DOHH2 (cell line): Measurements from ENCODE around the gene LCK.

Source experiments
- H3F3A ChIP-seq: fragments of 200-600 bp; sonication (generic), shearing (Covaris generic); 2 replicates; pipeline ENCODE4 v1.6.0; 2016; ENCODE audit warnings: antibody characterized with exemption, mild to moderate bottlenecking; ENCODE audit not compliant: control insufficient read depth, insufficient read depth
- H3K27ac ChIP-seq: fragments of 200-600 bp; sonication (generic); 2 replicates; pipeline ENCODE4 v1.5.1; 2014; ENCODE audit warnings: low read depth, mild to moderate bottlenecking, low read length, moderate library complexity
- H3K27me3 ChIP-seq: fragments of 200-600 bp; sonication (generic); 2 replicates; pipeline ENCODE4 v1.6.1; 2014; ENCODE audit warnings: mild to moderate bottlenecking, low read length, mixed read lengths; ENCODE audit not compliant: control insufficient read depth
- H3K36me3 ChIP-seq: fragments of 200-600 bp; sonication (generic); 2 replicates; pipeline ENCODE4 v1.6.1; 2014; ENCODE audit warnings: mild to moderate bottlenecking, low read length, moderate library complexity, mixed read lengths; ENCODE audit not compliant: control insufficient read depth
- H3K4me1 ChIP-seq: fragments of 200-600 bp; sonication (generic); 2 replicates; pipeline ENCODE4 v1.6.1; 2014; ENCODE audit warnings: mild to moderate bottlenecking, low read length, mixed read lengths; ENCODE audit not compliant: control insufficient read depth
- H3K4me2 ChIP-seq: fragments of 200-600 bp; sonication (generic); 2 replicates; pipeline ENCODE4 v1.6.0; 2014; ENCODE audit warnings: mild to moderate bottlenecking, low read length, moderate library complexity
- H3K4me3 ChIP-seq: fragments of 200-600 bp; sonication (generic); 2 replicates; pipeline ENCODE4 v1.5.1; 2014; ENCODE audit warnings: mild to moderate bottlenecking, low read length, mixed read lengths
- H3K79me2 ChIP-seq: fragments of 200-600 bp; sonication (generic); 2 replicates; pipeline ENCODE4 v1.6.1; 2014; ENCODE audit warnings: mild to moderate bottlenecking, low read length, mixed read lengths; ENCODE audit not compliant: control insufficient read depth
- H3K9me2 ChIP-seq: fragments of 200-600 bp; sonication (generic); replicated peaks from 2 replicates; pipeline ENCODE4 v1.6.1; 2014; ENCODE audit warnings: mild to moderate bottlenecking, low read length, mixed read lengths; ENCODE audit not compliant: control insufficient read depth
- H3K9me3 ChIP-seq: fragments of 200-600 bp; sonication (generic); 2 replicates; pipeline ENCODE4 v1.6.1; 2014; ENCODE audit warnings: antibody characterized with exemption, low read length, mixed read lengths; ENCODE audit not compliant: control insufficient read depth, insufficient read depth
- H4K20me1 ChIP-seq: fragments of 200-600 bp; sonication (generic); 2 replicates; pipeline ENCODE4 v1.6.0; 2014; ENCODE audit warnings: low read depth, mild to moderate bottlenecking, antibody characterized with exemption, low read length, moderate library complexity; ENCODE audit not compliant: control insufficient read depth, insufficient read depth
- EZH2phosphoT487 ChIP-seq: fragments of 200-600 bp; sonication (generic); IDR thresholded peaks from 2 replicates; pipeline ENCODE4 v1.6.1; 2017; ENCODE audit warnings: borderline replicate concordance, mild to moderate bottlenecking, antibody characterized with exemption, low read length, moderate library complexity, mixed read lengths
- TF ChIP-seq, protein P1 (sequence below): fragments of 200-600 bp; sonication (generic); IDR thresholded peaks from one replicate; pipeline ENCODE4 v1.5.1; 2014; ENCODE audit warnings: antibody characterized with exemption, mild to moderate bottlenecking, low read depth, low read length; ENCODE audit not compliant: poor library complexity, severe bottlenecking

Gene LCK

DNA sequence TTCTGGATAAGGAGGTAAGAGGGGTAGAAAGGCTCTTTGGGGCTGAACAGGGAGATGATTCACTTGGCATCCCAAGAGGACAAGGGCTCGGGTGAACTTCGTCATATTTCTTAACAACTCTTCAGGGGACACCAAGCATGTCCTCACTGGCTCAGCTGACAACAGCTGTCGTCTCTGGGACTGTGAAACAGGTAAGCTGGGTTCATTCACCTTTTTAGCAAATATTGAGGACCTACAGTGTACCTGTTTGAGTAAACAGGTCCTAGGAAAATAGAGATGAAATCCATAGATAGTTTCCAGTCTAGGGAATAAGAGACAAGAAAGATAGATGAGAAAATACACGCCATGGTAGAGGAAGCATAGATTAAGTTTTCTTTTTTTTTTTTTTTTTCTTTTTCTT is 26.8 kb upstream of the LCK start:
- H3F3A ChIP-seq, result 0 out of 2 replicates have a peak, but pooled peaks cover 2% of the 10 kb centered on the region
- H4K20me1 ChIP-seq, result no peaks in the 10 kb centered on the region
- H3K4me3 ChIP-seq, result no peak overlapping the region
- no peaks in the 10 kb centered on the region for H3K9me3 ChIP-seq
- H3K79me2 ChIP-seq, result peaks cover 42% of the 10 kb centered on the region
- peak overlapping the region; percentile 76; the same call in 1 of the 2 replicates for H3K4me2 ChIP-seq
- no peak for TF ChIP-seq EZH2phosphoT487
- TF ChIP-seq, protein P1, sequence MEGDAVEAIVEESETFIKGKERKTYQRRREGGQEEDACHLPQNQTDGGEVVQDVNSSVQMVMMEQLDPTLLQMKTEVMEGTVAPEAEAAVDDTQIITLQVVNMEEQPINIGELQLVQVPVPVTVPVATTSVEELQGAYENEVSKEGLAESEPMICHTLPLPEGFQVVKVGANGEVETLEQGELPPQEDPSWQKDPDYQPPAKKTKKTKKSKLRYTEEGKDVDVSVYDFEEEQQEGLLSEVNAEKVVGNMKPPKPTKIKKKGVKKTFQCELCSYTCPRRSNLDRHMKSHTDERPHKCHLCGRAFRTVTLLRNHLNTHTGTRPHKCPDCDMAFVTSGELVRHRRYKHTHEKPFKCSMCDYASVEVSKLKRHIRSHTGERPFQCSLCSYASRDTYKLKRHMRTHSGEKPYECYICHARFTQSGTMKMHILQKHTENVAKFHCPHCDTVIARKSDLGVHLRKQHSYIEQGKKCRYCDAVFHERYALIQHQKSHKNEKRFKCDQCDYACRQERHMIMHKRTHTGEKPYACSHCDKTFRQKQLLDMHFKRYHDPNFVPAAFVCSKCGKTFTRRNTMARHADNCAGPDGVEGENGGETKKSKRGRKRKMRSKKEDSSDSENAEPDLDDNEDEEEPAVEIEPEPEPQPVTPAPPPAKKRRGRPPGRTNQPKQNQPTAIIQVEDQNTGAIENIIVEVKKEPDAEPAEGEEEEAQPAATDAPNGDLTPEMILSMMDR, result no peak
- peaks cover 30% of the 10 kb centered on the region for H3K4me1 ChIP-seq
- H3K36me3 ChIP-seq, result peaks cover 58% of the 10 kb centered on the region
- no peaks in the 10 kb centered on the region for H3K9me2 ChIP-seq
- H3K27ac ChIP-seq, result no peak overlapping the region
- H3K27me3 ChIP-seq, result no peaks in the 10 kb centered on the region

DNA sequence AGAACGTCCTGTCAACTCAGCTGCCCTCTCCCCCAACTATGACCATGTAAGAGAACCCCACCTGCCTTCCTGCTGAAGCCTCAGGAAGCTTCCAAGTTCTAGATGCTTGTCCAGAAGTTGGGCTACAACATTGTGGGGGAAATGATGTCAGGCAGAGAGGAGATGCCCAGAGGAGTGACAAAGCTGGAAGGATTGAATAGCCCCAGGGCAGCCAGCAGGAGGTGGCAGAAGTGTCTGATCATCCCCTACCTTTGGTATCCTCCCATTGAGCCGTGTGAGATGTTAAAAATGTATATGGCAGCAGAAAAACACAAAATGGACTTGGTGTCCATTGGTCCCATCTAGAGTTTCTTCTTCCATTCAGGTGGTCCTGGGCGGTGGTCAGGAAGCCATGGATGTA is 22.3 kb upstream of the LCK start:
- H3K4me1 ChIP-seq, result peaks cover 4% of the 10 kb centered on the region
- TF ChIP-seq, protein P1, result no peak
- TF ChIP-seq EZH2phosphoT487, result no peak
- no peaks in the 10 kb centered on the region for H3K9me3 ChIP-seq
- H3K9me2 ChIP-seq, result no peaks in the 10 kb centered on the region
- peaks cover 11% of the 10 kb centered on the region for H3F3A ChIP-seq
- peaks cover 11% of the 10 kb centered on the region for H3K79me2 ChIP-seq
- no peaks in the 10 kb centered on the region for H3K27me3 ChIP-seq
- no peaks in the 10 kb centered on the region for H4K20me1 ChIP-seq
- H3K27ac ChIP-seq, result no peak overlapping the region
- no peak overlapping the region for H3K4me3 ChIP-seq
- H3K36me3 ChIP-seq, result peaks cover 73% of the 10 kb centered on the region
- no peak overlapping the region for H3K4me2 ChIP-seq

DNA sequence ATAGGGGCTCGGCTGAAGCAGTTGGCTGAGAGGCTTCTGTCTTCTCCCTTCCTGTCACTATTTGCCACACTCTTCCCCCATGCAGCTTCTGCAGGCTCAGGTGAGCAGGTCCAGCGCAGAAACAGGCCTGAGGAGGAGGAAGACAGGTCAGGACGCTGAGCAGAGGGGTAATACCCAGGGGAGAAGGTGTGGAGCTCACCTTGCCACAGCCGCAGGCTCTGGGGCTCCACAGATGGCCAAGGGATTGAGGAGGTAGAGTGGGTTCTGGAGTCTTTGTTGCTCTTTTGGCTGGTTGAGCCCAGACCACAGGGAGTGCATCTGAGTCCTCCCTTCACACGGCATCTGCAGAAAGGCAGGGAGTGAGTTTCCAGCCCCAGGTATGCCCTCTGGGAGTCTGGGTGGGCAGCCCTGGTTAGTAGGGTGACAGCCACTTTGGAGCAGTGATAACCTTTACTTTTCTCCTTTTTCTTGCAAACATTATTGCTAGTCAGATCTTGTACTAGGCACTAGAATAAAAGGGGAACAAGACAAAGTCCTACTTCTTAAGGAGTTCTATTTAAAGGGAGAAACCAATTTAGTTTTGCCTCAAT is 19.1 kb upstream of the LCK start:
- H3K4me2 ChIP-seq, result no peak overlapping the region
- H3F3A ChIP-seq, result peaks cover 14% of the 10 kb centered on the region
- H3K36me3 ChIP-seq, result peaks cover 62% of the 10 kb centered on the region
- no peaks in the 10 kb centered on the region for H3K4me1 ChIP-seq
- no peak overlapping the region for H3K4me3 ChIP-seq
- no peaks in the 10 kb centered on the region for H3K9me2 ChIP-seq
- no peak overlapping the region for H3K27ac ChIP-seq
- no peaks in the 10 kb centered on the region for H3K9me3 ChIP-seq
- no peaks in the 10 kb centered on the region; the same call in 1 of the 2 replicates for H3K79me2 ChIP-seq
- H4K20me1 ChIP-seq, result no peaks in the 10 kb centered on the region
- TF ChIP-seq EZH2phosphoT487, result no peak
- TF ChIP-seq, protein P1, result no peak
- H3K27me3 ChIP-seq, result no peaks in the 10 kb centered on the region
